ENCODE data around the gene FBP1. TPM values are rescaled to one million over a fixed set of nuclear protein-coding genes. Genes with fewer than 3 reads are reported as not detected.
A peak's percentile ranks its signal among the peaks of the same experiment; 100 is the strongest.
"Not testable (repeated sequence)": the region's sequence is repeated elsewhere in the genome, so short reads cannot be mapped to it uniquely, and the experiment has no call there.

Gene FBP1
- total and polyA plus RNA-seq, 5 experiments from 2014 or later: 5.2 to 22.1 (median 6.8) TPM

DNA sequence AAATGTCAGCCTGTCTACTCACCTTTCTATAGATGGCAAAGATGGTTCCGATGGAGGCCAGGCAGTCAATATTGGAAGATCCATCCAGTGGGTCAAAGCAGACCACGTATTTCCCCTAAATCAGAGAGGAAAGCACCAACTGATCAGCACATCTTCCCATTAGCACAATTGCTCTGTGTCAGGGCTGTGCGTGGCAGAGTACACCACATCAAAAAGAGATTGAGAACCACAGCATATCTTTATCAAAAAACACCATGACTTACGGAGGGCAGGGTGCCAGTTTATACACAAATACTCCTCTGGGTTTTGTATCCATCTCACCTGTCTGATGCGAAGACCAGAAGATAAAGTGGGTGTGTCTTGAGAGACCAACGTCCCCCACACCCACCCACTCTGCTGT, 54.8 kb downstream of the FBP1 start:
- no peaks in the 10 kb centered on the region for H3K9me3 Mint-ChIP-seq
- DNase-seq (peak in 5 of 10 donors; percentile 5 to 50 (median 32)), ATAC-seq (peak; percentile 52 to 96)
- POLR2A ChIA-PET: no interaction called here
- peak overlapping the region in 7 of 10 donors; percentile 19 to 53 (median 30) for H3K4me3 Mint-ChIP-seq
- H3K27ac Mint-ChIP-seq: peak overlapping the region in 4 of 10 donors; percentile 27 to 79 (median 34)
- no peaks in the 10 kb centered on the region for H3K36me3 Mint-ChIP-seq
- H3K4me1 Mint-ChIP-seq: peaks cover 9 to 18% (median 16%) of the 10 kb centered on the region in 4 donors
- H3K27me3 Mint-ChIP-seq: peaks cover 2 to 33% (median 11%) of the 10 kb centered on the region in 5 donors

DNA sequence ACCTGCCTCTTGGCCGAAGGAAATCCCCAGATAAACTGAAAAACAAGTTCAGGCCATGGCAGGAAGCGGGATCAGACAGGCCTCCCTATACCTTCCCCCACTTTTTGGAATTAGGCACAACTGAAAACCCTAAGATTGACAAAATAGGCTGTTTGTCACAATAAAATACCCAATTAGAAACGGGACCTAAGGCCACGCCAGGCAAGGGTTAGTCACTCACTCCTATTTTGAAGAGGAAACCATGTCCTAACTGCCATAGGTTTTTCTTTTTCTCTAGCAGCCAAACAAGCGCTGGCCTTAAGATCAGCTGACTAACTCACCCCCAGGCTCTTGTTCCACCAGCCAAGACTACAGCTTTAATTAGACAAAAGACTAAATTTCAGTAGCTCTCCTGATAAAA, 57.6 kb downstream of the FBP1 start:
- DNase-seq (no peak), ATAC-seq (no peak)
- H3K27ac Mint-ChIP-seq: peak overlapping the region in 1 of 10 donors; percentile 34
- no peaks in the 10 kb centered on the region for H3K9me3 Mint-ChIP-seq
- POLR2A ChIA-PET: no interaction called here
- no peaks in the 10 kb centered on the region for H3K36me3 Mint-ChIP-seq
- H3K4me1 Mint-ChIP-seq: peaks cover 8 to 20% (median 15%) of the 10 kb centered on the region in 4 donors
- H3K4me3 Mint-ChIP-seq: no peak overlapping the region
- H3K27me3 Mint-ChIP-seq: peaks cover 0 to 10% (median 2%) of the 10 kb centered on the region in 5 donors

DNA sequence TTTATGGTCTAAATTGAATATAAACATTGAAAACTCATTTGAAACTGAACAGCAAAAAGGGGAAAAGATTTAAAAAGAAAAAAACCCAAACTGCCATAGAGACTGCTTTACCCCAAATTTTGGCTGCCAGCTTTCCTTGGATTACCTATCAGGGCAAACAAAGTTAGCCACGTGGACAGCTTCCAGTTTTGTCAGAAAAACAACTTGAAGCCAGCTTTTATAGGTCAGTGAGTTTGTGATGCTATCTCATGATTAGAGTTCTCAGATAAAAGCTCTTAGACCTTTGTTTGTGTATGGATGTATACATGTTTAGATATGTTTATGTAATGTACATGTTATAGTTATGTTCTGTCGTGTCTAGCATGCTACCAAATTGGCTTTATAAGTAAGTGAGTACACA, 61.7 kb downstream of the FBP1 start:
- H3K27me3 Mint-ChIP-seq: peaks cover 4 to 11% (median 6%) of the 10 kb centered on the region in 5 donors
- H3K4me3 Mint-ChIP-seq: no peak overlapping the region
- H3K4me1 Mint-ChIP-seq: peaks cover 0 to 2% (median under 1%) of the 10 kb centered on the region in 4 donors
- no peak for ATAC-seq
- no peak for DNase-seq
- POLR2A ChIA-PET: no interaction called here
- H3K36me3 Mint-ChIP-seq: no peaks in the 10 kb centered on the region
- H3K9me3 Mint-ChIP-seq: no peaks in the 10 kb centered on the region
- no peak overlapping the region for H3K27ac Mint-ChIP-seq

DNA sequence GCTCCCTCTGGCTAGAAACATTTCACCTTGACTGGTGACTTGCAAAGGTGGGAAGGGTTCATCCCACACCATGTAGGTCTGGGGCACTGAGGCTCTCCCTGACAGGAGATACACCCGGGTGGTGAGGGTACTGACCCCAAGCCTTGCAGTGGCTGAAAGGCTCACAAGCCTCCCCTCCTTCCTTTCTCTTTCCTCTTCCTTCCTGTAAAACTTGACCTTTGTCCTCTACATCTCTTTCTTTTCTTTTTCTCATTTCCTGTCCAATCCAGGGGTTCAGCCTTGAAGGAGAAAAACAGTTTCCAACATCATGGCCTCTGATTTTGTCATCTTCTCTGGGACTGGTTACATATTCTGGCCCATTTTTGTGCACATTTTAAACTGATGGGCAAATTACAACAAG, 62.3 kb downstream of the FBP1 start:
- Mint-ChIP-seq H3K4me3 (no peak overlapping the region), H3K9me3 (no peaks in the 10 kb centered on the region), H3K36me3 (no peaks in the 10 kb centered on the region), H3K27me3 (peaks cover 9 to 17% (median 11%) of the 10 kb centered on the region in 5 donors), H3K4me1 (peaks cover 0 to 2% (median under 1%) of the 10 kb centered on the region in 4 donors), H3K27ac (no peak overlapping the region)
- POLR2A ChIA-PET: no interaction called here
- DNase-seq (no peak), ATAC-seq (no peak)

DNA sequence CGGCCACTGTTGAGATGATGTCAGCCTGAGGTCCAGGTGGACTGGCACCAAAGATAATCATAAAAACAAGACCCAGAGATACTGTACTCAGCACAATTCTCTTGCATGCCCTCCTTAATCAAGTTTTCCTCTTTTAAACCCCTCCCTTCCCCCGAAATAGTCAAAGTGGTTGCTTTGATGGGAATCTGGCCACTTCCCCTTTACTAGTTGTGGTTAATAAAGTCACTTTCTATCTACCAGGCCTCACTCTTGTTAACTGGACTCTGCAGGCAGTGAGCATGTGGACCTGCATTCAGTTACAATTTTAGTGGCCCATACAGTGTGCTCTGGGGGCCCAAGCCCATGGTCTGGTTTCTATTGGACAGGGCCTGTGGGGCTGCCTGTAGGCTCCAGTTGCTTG, 63.2 kb downstream of the FBP1 start:
- no peak overlapping the region for H3K27ac Mint-ChIP-seq
- no peak for ATAC-seq
- peaks cover 0 to 2% (median under 1%) of the 10 kb centered on the region in 4 donors for H3K4me1 Mint-ChIP-seq
- no peak overlapping the region for H3K4me3 Mint-ChIP-seq
- DNase-seq: no peak
- H3K36me3 Mint-ChIP-seq: no peaks in the 10 kb centered on the region
- H3K9me3 Mint-ChIP-seq: no peaks in the 10 kb centered on the region
- POLR2A ChIA-PET: no interaction called here
- H3K27me3 Mint-ChIP-seq: peaks cover 11 to 23% (median 15%) of the 10 kb centered on the region in 5 donors

DNA sequence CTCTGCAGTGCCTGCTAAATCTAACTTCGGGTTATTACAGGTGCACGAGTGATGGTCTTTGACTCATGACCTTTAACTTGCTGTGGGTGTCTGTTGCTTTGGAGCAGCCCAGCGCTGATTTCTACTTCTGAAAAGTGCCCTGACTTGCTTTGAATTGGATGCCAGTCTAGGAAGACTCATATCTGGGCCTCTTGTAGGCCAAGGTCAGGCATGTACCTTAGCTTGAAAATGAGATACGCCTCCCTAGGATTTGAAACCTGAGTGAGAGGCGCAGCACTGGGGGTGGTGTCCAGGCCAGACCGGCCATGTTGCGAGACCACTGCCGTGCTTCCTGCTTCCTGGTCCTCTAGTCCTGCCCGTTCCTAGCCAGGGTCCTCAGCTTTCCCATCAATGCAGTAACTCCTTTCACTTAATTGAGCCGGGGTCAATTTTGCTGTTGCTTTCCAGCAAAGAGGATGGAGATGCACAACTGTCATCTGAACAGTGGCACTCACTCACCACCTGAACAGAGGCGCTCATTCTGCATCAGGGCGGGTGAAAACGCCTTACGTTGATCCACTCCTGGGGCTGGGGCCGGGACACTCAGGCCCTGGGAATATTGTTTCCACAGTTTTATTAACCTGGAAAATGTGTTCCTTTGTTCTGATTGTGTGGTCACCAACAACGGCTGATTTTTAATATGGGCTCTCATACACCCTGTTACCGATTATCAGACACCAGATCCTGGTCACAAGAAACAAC, 70.2 kb downstream of the FBP1 start:
- Mint-ChIP-seq H3K4me3 (no peak overlapping the region), H3K27ac (no peak overlapping the region), H3K4me1 (no peaks in the 10 kb centered on the region), H3K27me3 (peaks cover 11 to 23% (median 16%) of the 10 kb centered on the region in 5 donors), H3K9me3 (peaks cover 0 to 1% (median 0%) of the 10 kb centered on the region in 9 donors), H3K36me3 (no peaks in the 10 kb centered on the region)
- POLR2A ChIA-PET: no interaction called here
- no peak for DNase-seq
- no peak for ATAC-seq

DNA sequence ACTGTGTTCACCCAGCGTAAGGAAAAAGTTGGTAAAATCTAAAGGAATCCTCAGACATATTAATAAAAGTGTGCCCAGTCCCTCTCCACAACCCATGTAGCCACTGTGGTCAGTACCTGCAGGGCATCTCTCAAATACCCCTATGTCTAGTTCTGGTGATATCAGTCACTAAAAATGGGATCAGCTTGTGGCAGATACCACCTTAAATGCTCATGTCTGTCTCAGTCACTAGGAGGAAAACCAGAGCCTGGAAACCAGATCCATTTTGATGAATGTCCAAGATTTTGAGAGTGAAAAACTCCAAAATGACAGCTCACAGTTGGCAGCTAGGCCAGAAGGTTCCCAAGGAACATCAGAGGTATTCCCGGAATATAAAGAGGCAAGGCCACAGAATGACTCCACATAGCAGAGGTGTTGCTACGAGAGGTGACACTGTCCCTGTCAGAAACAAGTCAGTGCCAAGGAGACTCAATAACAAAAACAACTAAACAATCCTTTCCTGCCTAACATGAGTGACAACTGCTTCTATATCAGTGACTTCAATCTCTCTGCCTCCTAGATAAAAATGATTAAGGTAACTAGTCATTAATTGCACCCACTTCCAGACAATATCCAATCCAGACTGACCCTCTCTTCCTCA, 70.9 kb downstream of the FBP1 start:
- DNase-seq (no peak), ATAC-seq (no peak)
- POLR2A ChIA-PET: no interaction called here
- no peaks in the 10 kb centered on the region for H3K4me1 Mint-ChIP-seq
- peaks cover 8 to 23% (median 16%) of the 10 kb centered on the region in 5 donors for H3K27me3 Mint-ChIP-seq
- no peaks in the 10 kb centered on the region for H3K36me3 Mint-ChIP-seq
- no peak overlapping the region for H3K27ac Mint-ChIP-seq
- H3K9me3 Mint-ChIP-seq: peaks cover 0 to 3% (median 0%) of the 10 kb centered on the region in 9 donors
- H3K4me3 Mint-ChIP-seq: no peak overlapping the region

DNA sequence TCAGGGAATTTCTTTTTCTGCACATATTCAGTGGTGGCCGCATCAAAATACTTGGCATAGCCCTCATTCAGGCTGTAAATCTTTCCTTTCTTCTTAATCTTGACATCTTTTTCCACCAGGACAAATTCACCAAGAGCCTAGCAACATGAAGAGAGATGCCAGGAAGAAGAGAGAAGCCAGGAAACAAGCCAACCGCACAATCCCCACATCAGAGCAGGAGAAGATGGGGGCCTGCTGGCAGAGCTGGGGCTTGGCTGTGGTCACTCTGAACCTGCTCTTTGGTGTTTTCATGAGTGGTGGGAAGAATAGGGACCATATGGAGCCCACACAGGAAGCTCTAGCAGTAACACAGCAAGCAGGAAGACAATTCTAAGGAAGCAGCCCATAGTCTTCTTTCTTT, 72.0 kb downstream of the FBP1 start:
- POLR2A ChIA-PET: no interaction called here
- no peak overlapping the region for H3K4me3 Mint-ChIP-seq
- H3K9me3 Mint-ChIP-seq: peaks cover 0 to 3% (median 0%) of the 10 kb centered on the region in 9 donors
- ATAC-seq (no peak), DNase-seq (no peak)
- H3K36me3 Mint-ChIP-seq: no peaks in the 10 kb centered on the region
- H3K4me1 Mint-ChIP-seq: no peaks in the 10 kb centered on the region
- peaks cover 3 to 20% (median 15%) of the 10 kb centered on the region in 5 donors for H3K27me3 Mint-ChIP-seq
- peak overlapping the region in 1 of 10 donors; percentile 30 for H3K27ac Mint-ChIP-seq

DNA sequence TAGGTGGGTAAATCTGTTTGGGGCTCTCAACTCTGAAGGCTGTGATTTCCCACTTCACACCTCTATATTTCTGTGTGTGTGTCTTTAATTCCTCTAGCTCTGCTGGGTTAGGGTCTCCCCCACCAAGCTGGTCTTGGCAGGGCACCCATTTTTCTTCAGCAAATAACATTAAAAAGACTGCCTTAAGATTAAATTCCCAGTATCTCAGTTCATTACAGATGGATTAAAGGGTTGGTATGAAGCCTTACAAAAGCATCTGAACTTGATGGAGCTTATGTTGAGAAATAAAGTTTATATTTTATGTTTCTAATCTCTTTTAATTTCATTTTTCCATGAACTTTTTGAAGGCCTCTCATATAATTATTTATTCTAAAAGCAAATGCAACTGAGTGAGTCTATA, 72.8 kb downstream of the FBP1 start:
- no peak overlapping the region for H3K27ac Mint-ChIP-seq
- POLR2A ChIA-PET: no interaction called here
- H3K4me3 Mint-ChIP-seq: no peak overlapping the region
- DNase-seq (no peak), ATAC-seq (no peak)
- peaks cover 0 to 3% (median 0%) of the 10 kb centered on the region in 9 donors for H3K9me3 Mint-ChIP-seq
- no peaks in the 10 kb centered on the region for H3K36me3 Mint-ChIP-seq
- no peaks in the 10 kb centered on the region for H3K4me1 Mint-ChIP-seq
- H3K27me3 Mint-ChIP-seq: peaks cover under 1 to 20% (median 9%) of the 10 kb centered on the region in 5 donors

DNA sequence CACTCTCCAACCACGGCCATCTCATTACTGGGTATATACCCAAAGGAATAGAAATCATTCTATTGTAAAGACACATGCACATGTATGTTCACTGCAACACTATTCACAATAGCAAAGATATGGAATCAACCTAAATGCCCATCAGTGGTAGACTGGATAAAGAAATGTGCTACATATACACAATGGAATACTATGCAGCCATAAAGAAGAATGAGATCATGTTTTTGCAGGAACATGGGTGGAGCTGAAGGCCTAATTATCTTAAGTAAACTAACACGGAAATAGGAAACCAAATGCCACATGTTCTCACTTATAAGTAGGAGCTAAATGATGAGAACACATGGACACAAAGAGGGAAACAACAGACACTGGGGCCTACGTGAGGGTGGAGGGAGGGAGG, 75.0 kb downstream of the FBP1 start:
- H3K27ac Mint-ChIP-seq, POLR2A ChIA-PET, DNase-seq, H3K4me1 Mint-ChIP-seq, ATAC-seq, H3K9me3 Mint-ChIP-seq, H3K4me3 Mint-ChIP-seq, H3K36me3 Mint-ChIP-seq: not testable (repeated sequence)
- H3K27me3 Mint-ChIP-seq: peaks cover 2 to 21% (median 8%) of the 10 kb centered on the region in 5 donors

DNA sequence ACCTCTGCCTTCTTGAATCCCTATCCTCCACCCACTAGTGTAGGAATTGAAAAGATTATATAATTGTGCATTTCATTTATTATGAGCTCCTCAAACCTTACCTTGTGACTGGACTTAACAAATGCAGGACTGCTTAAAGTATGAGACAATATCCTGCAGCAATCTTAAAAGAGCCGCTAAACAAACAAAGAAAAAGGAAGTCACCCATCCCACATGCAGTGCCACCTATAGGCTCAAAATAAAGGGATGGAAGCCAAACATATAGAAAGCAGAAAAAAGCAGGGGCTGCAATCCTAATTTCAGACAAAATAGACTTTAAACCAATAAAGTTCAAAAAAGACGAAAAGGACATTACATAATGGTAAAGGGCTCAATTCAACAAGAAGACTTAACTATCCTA, 75.8 kb downstream of the FBP1 start:
- no peak overlapping the region for H3K27ac Mint-ChIP-seq
- no peaks in the 10 kb centered on the region for H3K36me3 Mint-ChIP-seq
- no peak for ATAC-seq
- peaks cover 2 to 21% (median 8%) of the 10 kb centered on the region in 5 donors for H3K27me3 Mint-ChIP-seq
- POLR2A ChIA-PET: no interaction called here
- H3K4me3 Mint-ChIP-seq: no peak overlapping the region
- DNase-seq: no peak
- H3K4me1 Mint-ChIP-seq: no peaks in the 10 kb centered on the region
- H3K9me3 Mint-ChIP-seq: peaks cover 0 to 3% (median 0%) of the 10 kb centered on the region in 9 donors

DNA sequence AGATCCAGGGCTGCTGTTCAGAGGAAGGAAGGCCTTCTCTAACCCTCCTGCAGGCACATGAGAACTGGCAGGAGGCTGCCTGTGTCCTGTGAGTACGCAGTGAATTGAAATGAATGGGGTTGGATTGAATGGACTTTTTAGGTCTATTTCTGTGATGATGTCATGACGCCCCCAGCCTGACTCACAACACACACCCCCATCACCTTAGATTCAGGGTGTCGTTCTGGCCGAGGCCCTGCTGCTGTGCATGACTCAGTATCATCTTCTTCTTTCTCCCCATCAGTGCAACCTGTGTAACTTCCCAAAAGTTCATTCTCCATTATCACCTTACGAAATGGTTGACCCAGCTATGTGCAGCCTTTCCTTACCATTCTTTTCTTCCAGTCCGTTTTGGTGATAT, 79.1 kb downstream of the FBP1 start:
- no peaks in the 10 kb centered on the region for H3K4me1 Mint-ChIP-seq
- DNase-seq (no peak), ATAC-seq (no peak)
- POLR2A ChIA-PET: no interaction called here
- peaks cover 2 to 21% (median 5%) of the 10 kb centered on the region in 5 donors for H3K27me3 Mint-ChIP-seq
- H3K4me3 Mint-ChIP-seq: no peak overlapping the region
- no peak overlapping the region for H3K27ac Mint-ChIP-seq
- H3K36me3 Mint-ChIP-seq: no peaks in the 10 kb centered on the region
- H3K9me3 Mint-ChIP-seq: peaks cover 0 to 3% (median 0%) of the 10 kb centered on the region in 9 donors

DNA sequence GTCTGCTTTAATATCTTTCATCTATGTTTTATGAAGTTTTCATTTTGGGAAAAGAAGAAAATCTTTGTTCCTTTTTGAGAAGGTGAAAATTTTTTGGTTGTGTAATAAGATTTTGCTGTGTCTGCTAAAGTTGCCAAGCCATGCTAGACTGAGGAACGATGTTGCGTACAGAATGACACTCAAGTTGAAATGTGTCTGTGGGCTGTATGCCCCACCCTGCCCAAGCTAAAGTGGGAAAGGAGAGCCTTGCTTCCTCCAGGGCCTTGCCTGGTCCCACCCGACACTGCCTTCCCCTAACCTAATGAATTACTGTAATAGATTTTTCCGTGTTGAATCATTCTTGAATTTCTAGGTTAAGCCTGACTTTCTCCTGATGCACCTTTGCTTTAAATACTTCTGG, 81.9 kb downstream of the FBP1 start:
- DNase-seq (no peak), ATAC-seq (no peak)
- no peaks in the 10 kb centered on the region for H3K4me1 Mint-ChIP-seq
- no peak overlapping the region for H3K27ac Mint-ChIP-seq
- no peak overlapping the region for H3K4me3 Mint-ChIP-seq
- H3K9me3 Mint-ChIP-seq: no peaks in the 10 kb centered on the region
- H3K27me3 Mint-ChIP-seq: peaks cover 6 to 23% (median 7%) of the 10 kb centered on the region in 5 donors
- POLR2A ChIA-PET: no interaction called here
- no peaks in the 10 kb centered on the region for H3K36me3 Mint-ChIP-seq
